SK-N-SH treated with all-trans-retinoic acid at 6 μM for 48 hours (cell line): ENCODE data around the gene TMEM9.

Experiments used
- ATAC-seq: fragments of 200-7000 bp; cut with Tn5 transposase; 3 replicates; pipeline ENCODE4 v1.9.1; 2020; ENCODE audit warnings: mild to moderate bottlenecking, moderate library complexity
- ARNTL ChIP-seq: fragments of 450-650 bp; formaldehyde crosslinking; IDR thresholded peaks from 2 replicates; pipeline ENCODE4 v1.5.0; 2020; ENCODE audit warnings: low read depth, mild to moderate bottlenecking, moderate library complexity, borderline replicate concordance
- BACH2 ChIP-seq: fragments of 250-450 bp; sonication (Bioruptor Pico); IDR thresholded peaks from 2 replicates; pipeline ENCODE4 v1.9.0; 2021; ENCODE audit warnings: mild to moderate bottlenecking, borderline replicate concordance
- CSDC2 ChIP-seq: fragments of 250-450 bp; sonication (Bioruptor Pico); IDR thresholded peaks from 2 replicates; pipeline ENCODE4 v1.5.0; 2020; ENCODE audit warnings: mild to moderate bottlenecking, moderate library complexity
- ESRRG ChIP-seq: fragments of 250-450 bp; sonication (Bioruptor Pico); IDR thresholded peaks from 2 replicates; pipeline ENCODE4 v1.6.1; 2021; ENCODE audit warnings: mild to moderate bottlenecking
- GLIS3 ChIP-seq: fragments of 250-450 bp; sonication (Bioruptor Pico); IDR thresholded peaks from 2 replicates; pipeline ENCODE4 v1.5.0; 2020; ENCODE audit warnings: mild to moderate bottlenecking, moderate library complexity
- ISL1 ChIP-seq: fragments of 250-450 bp; sonication (Bioruptor Pico); IDR thresholded peaks from 2 replicates; pipeline ENCODE4 v2.1.2; 2022; ENCODE audit warnings: mild to moderate bottlenecking, moderate library complexity
- OSR1 ChIP-seq: fragments of 250-450 bp; sonication (Bioruptor Pico); IDR thresholded peaks from 2 replicates; pipeline ENCODE4 v1.8.0; 2022; ENCODE audit warnings: moderate library complexity, mild to moderate bottlenecking, inconsistent platforms
- PPARA ChIP-seq: fragments of 250-450 bp; sonication (Bioruptor Pico); IDR thresholded peaks from 2 replicates; pipeline ENCODE4 v1.5.0; 2020; ENCODE audit warnings: mild to moderate bottlenecking, borderline replicate concordance
- RARB ChIP-seq: fragments of 250-450 bp; sonication (Bioruptor Pico); IDR thresholded peaks from 2 replicates; pipeline ENCODE4 v1.8.0; 2021; ENCODE audit warnings: mild to moderate bottlenecking, moderate library complexity
- SNAI2 ChIP-seq: fragments of 250-450 bp; sonication (Bioruptor Pico); IDR thresholded peaks from 2 replicates; pipeline ENCODE4 v1.5.0; 2020; ENCODE audit warnings: mild to moderate bottlenecking, moderate library complexity
- TCF4 ChIP-seq: fragments of 250-450 bp; sonication (Bioruptor Pico); IDR thresholded peaks from 2 replicates; pipeline ENCODE4 v1.8.0; 2021; ENCODE audit warnings: mild to moderate bottlenecking, moderate library complexity, borderline replicate concordance
- TOX ChIP-seq: fragments of 250-450 bp; sonication (Bioruptor Pico); IDR thresholded peaks from 2 replicates; pipeline ENCODE4 v1.8.0; 2021; ENCODE audit warnings: mild to moderate bottlenecking, moderate library complexity, borderline replicate concordance
- ZC3H10 ChIP-seq: fragments of 250-450 bp; sonication (Bioruptor Pico); IDR thresholded peaks from 2 replicates; pipeline ENCODE4 v1.5.1; 2021; ENCODE audit warnings: mild to moderate bottlenecking, moderate library complexity
- ZFP3 ChIP-seq: fragments of 250-450 bp; sonication (Bioruptor Pico); IDR thresholded peaks from 2 replicates; pipeline ENCODE4 v1.5.0; 2020; ENCODE audit warnings: mild to moderate bottlenecking, moderate library complexity
- ZNF565 ChIP-seq: fragments of 450-650 bp; formaldehyde crosslinking; conservative IDR thresholded peaks from 2 replicates; pipeline ENCODE4 v1.5.0; 2020; ENCODE audit warnings: low read depth, mild to moderate bottlenecking, moderate library complexity
- ZNF70 ChIP-seq: fragments of 450-650 bp; formaldehyde crosslinking; IDR thresholded peaks from 2 replicates; pipeline ENCODE4 v1.5.0; 2020; ENCODE audit warnings: mild to moderate bottlenecking, moderate library complexity
- ZNF8 ChIP-seq: fragments of 450-650 bp; formaldehyde crosslinking; IDR thresholded peaks from 2 replicates; pipeline ENCODE4 v1.5.0; 2020; ENCODE audit warnings: mild to moderate bottlenecking, moderate library complexity
- TF ChIP-seq, protein P1 (sequence below): fragments of 250-450 bp; sonication (Bioruptor Pico); IDR thresholded peaks from 2 replicates; pipeline ENCODE4 v1.5.1; 2021; ENCODE audit warnings: mild to moderate bottlenecking, moderate library complexity
- TF ChIP-seq, protein P2 (sequence below): fragments of 250-450 bp; sonication (Bioruptor Pico); IDR thresholded peaks from 2 replicates; pipeline ENCODE4 v1.5.1; 2020; ENCODE audit warnings: low read depth, mild to moderate bottlenecking, moderate library complexity
- TF ChIP-seq, protein P3 (sequence below): fragments of 250-450 bp; sonication (Bioruptor Pico); IDR thresholded peaks from 2 replicates; pipeline ENCODE4 v1.5.0; 2020; ENCODE audit warnings: mild to moderate bottlenecking, moderate library complexity
- TF ChIP-seq, protein P4 (sequence below): fragments of 250-450 bp; sonication (Bioruptor Pico); IDR thresholded peaks from 2 replicates; pipeline ENCODE4 v1.8.0; 2021; ENCODE audit warnings: low read depth, mild to moderate bottlenecking, moderate library complexity, borderline replicate concordance

TMEM9 gene

DNA sequence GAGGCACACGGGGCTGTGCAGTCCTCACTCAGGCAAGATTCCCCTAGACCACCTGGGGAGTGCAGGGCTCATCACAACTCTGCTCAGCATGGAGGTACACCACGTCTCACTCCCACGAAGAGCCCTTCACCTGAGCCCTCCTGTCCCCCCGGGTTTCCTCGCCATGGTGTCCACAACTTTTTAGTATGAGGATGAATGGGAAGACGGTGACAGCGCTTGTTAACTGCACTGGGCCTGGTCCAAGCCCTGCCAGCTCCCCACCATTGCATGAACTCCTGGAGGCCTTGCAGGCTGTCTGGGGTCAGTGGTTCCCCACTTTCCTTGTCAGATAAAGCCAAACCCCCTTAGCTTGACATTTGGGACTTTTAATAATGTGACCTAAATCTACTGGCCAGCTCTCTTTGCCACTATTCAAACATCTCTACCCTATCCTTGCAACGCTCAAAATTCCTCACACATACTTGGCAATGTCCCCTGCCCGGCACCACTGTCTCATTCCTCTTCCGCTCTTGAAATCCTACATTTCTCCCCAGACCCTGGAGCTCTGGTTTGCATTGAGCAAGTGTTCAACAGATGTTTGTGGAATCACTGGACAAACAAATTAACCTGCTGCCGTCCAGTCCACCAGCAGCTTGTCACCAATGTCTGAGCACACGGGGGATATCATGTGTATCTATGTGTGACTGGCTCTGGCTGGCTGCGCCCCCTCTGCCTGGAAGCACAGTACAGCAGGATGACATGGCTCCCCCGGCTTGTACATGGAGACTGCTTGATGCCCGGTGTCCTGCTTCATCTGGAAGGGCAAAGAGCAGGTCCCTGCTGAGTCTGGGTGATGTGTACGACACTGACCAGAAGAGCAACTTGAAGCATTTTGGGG, 11.2 kb downstream of the TMEM9 start:
- ATAC-seq: no peak
- no peak for TF ChIP-seq SNAI2
- TF ChIP-seq RARB: no peak
- no peak for TF ChIP-seq CSDC2 (CRISPR knock-in tag)
- no peak for TF ChIP-seq ZC3H10 (CRISPR knock-in tag)
- TF ChIP-seq ISL1 (CRISPR knock-in tag): no peak
- TF ChIP-seq ARNTL (CRISPR knock-in tag): no peak
- TF ChIP-seq PPARA (CRISPR knock-in tag): no peak
- no peak for TF ChIP-seq TCF4 (CRISPR knock-in tag)
- TF ChIP-seq BACH2 (CRISPR knock-in tag): no peak
- TF ChIP-seq, protein P1, sequence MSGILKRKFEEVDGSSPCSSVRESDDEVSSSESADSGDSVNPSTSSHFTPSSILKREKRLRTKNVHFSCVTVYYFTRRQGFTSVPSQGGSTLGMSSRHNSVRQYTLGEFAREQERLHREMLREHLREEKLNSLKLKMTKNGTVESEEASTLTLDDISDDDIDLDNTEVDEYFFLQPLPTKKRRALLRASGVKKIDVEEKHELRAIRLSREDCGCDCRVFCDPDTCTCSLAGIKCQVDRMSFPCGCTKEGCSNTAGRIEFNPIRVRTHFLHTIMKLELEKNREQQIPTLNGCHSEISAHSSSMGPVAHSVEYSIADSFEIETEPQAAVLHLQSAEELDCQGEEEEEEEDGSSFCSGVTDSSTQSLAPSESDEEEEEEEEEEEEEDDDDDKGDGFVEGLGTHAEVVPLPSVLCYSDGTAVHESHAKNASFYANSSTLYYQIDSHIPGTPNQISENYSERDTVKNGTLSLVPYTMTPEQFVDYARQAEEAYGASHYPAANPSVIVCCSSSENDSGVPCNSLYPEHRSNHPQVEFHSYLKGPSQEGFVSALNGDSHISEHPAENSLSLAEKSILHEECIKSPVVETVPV (CRISPR knock-in tag): no peak

DNA sequence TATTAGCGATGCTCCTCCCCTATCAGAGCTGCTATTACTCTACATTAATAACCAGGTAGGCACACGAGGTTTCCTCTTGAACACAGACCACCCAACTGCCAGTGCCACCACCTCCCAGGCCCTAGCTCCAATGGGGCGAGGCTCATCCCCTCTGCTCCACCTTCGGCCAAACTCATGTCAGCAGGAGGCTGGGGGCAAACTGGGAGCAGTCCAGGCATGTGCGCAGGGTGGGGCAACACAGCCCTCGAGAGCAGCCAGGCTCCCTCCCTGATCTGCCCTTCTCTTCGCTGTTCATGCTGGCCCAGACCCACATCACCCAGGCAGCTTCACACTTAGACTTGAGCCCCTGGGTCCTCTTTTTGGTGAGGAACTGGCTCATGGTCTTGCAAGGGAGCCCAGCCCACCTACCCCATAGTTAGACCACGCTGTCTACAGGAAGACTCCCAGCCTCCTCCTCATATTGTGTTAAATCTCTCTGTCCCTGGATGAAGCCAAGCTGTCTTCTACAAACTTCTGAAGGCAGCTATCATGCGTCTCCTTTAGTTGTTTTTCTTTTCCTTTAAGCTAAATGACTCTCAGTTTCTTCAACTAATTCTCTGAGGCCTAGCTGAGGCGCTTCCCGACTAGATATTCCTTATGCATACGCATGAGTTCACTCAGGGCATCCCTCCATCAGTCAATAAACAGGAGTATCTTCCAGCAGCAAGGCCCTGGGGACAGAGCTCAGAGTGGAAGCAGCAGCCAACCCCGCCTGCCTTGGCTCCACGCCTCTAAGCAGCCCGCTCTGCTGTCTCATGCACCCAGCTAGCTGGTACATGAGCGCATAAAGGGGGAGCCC, 12.0 kb downstream of the TMEM9 start:
- no peak for ATAC-seq
- TF ChIP-seq ESRRG (CRISPR knock-in tag): no peak
- TF ChIP-seq ZNF8 (CRISPR knock-in tag): no peak
- TF ChIP-seq ZNF70 (CRISPR knock-in tag): no peak

DNA sequence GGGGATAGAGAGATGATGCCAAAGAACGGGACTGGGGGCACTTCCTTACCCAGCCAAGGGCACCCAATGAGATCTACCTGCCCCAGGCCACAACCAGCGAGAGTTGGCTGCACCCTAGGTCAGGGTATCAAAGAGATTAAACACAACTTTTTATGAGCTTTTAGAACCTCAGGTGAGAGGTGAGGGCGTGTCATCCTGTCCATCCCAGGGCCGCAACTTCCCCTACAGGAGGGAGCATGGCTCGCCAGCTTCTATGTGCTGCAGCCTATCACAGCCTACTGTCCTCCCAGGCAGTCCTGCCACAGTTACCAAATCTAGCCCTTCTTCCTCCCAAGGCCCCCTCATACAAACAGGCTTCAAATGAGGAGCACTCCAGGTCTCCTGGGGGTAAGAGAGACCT, 12.9 kb downstream of the TMEM9 start:
- ATAC-seq: no peak
- TF ChIP-seq GLIS3 (CRISPR knock-in tag): no peak
- TF ChIP-seq ESRRG (CRISPR knock-in tag): no peak
- TF ChIP-seq, protein P2, sequence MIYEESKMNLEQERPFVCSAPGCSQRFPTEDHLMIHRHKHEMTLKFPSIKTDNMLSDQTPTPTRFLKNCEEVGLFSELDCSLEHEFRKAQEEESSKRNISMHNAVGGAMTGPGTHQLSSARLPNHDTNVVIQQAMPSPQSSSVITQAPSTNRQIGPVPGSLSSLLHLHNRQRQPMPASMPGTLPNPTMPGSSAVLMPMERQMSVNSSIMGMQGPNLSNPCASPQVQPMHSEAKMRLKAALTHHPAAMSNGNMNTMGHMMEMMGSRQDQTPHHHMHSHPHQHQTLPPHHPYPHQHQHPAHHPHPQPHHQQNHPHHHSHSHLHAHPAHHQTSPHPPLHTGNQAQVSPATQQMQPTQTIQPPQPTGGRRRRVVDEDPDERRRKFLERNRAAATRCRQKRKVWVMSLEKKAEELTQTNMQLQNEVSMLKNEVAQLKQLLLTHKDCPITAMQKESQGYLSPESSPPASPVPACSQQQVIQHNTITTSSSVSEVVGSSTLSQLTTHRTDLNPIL (CRISPR knock-in tag): no peak
- no peak for TF ChIP-seq TOX (CRISPR knock-in tag)
- TF ChIP-seq TCF4 (CRISPR knock-in tag): no peak
- TF ChIP-seq, protein P3, sequence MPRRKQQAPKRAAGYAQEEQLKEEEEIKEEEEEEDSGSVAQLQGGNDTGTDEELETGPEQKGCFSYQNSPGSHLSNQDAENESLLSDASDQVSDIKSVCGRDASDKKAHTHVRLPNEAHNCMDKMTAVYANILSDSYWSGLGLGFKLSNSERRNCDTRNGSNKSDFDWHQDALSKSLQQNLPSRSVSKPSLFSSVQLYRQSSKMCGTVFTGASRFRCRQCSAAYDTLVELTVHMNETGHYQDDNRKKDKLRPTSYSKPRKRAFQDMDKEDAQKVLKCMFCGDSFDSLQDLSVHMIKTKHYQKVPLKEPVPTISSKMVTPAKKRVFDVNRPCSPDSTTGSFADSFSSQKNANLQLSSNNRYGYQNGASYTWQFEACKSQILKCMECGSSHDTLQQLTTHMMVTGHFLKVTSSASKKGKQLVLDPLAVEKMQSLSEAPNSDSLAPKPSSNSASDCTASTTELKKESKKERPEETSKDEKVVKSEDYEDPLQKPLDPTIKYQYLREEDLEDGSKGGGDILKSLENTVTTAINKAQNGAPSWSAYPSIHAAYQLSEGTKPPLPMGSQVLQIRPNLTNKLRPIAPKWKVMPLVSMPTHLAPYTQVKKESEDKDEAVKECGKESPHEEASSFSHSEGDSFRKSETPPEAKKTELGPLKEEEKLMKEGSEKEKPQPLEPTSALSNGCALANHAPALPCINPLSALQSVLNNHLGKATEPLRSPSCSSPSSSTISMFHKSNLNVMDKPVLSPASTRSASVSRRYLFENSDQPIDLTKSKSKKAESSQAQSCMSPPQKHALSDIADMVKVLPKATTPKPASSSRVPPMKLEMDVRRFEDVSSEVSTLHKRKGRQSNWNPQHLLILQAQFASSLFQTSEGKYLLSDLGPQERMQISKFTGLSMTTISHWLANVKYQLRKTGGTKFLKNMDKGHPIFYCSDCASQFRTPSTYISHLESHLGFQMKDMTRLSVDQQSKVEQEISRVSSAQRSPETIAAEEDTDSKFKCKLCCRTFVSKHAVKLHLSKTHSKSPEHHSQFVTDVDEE (CRISPR knock-in tag): no peak
- TF ChIP-seq ZNF8 (CRISPR knock-in tag): no peak
- TF ChIP-seq, protein P1 (CRISPR knock-in tag): no peak
- no peak for TF ChIP-seq ARNTL (CRISPR knock-in tag)
- no peak for TF ChIP-seq ZNF70 (CRISPR knock-in tag)
- TF ChIP-seq, protein P4, sequence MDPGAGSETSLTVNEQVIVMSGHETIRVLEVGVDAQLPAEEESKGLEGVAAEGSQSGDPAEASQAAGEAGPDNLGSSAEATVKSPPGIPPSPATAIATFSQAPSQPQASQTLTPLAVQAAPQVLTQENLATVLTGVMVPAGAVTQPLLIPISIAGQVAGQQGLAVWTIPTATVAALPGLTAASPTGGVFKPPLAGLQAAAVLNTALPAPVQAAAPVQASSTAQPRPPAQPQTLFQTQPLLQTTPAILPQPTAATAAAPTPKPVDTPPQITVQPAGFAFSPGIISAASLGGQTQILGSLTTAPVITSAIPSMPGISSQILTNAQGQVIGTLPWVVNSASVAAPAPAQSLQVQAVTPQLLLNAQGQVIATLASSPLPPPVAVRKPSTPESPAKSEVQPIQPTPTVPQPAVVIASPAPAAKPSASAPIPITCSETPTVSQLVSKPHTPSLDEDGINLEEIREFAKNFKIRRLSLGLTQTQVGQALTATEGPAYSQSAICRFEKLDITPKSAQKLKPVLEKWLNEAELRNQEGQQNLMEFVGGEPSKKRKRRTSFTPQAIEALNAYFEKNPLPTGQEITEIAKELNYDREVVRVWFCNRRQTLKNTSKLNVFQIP (CRISPR knock-in tag): no peak
- TF ChIP-seq ZNF565 (CRISPR knock-in tag): no peak
- TF ChIP-seq OSR1 (CRISPR knock-in tag): no peak
- no peak for TF ChIP-seq SNAI2
- no peak for TF ChIP-seq ZFP3 (CRISPR knock-in tag)
